Limb (tissue), 2 donors: ENCODE measurements around the gene FKBP1C.

ENCODE experiments used
- DNase-seq, 2 donors: peaks; one replicate each; pipeline ENCODE4 v3.0.0-alpha.2; 2016; ENCODE audit errors: extremely low spot score in 2 of 2

The FKBP1C gene

DNA sequence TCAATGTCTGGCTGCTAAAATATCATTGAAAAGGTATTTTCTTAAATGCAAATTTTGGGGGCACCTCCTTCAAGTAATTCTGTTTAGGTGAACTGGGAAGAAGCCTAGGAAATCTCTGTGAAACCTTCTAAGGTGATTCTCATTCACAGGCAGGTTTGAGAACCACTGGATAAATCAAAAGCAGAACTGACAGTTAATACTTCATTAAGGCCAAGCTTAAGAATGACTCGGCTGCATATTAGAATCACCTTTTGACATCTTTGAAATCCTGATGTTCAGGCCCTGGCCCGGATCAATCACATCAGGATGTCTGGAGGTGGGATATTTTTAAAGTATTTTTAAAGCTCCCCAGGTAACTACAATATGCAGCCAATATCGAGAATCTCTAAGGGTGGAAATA, 50.6 kb downstream of the FKBP1C start:
- DNase-seq = no peak
